Measurements from ENCODE around the gene ARL6IP5.

DNA sequence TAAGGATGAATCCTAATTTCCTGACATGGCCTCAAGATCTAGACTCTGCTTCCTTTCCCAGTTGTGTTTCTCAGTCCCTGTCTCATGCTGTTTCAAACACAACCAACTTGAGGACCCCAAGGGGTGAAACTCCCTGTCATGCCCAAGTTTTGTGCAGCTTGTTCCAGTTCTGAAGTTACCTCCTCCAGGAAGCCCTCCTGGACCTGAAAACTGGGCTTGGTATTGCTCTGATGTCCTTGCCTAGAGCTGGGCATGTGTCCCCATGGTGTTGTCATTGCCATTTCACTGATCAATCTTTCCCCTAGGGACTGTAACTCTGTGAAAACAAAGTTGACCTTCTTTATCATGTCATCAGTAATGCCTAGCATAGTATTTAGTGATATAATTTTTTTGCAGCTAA is 43.8 kb downstream of the ARL6IP5 start:
- TF ChIP-seq POLR2A (IDR thresholded peaks at IDR 0.05; ENCODE audit: low read depth, low read length) = no peak
- TF ChIP-seq, protein P1, sequence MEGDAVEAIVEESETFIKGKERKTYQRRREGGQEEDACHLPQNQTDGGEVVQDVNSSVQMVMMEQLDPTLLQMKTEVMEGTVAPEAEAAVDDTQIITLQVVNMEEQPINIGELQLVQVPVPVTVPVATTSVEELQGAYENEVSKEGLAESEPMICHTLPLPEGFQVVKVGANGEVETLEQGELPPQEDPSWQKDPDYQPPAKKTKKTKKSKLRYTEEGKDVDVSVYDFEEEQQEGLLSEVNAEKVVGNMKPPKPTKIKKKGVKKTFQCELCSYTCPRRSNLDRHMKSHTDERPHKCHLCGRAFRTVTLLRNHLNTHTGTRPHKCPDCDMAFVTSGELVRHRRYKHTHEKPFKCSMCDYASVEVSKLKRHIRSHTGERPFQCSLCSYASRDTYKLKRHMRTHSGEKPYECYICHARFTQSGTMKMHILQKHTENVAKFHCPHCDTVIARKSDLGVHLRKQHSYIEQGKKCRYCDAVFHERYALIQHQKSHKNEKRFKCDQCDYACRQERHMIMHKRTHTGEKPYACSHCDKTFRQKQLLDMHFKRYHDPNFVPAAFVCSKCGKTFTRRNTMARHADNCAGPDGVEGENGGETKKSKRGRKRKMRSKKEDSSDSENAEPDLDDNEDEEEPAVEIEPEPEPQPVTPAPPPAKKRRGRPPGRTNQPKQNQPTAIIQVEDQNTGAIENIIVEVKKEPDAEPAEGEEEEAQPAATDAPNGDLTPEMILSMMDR (IDR thresholded peaks at IDR 0.05; ENCODE audit: extremely low read depth in 1 of 2, insufficient read depth in 1 of 2, low read depth in 1 of 2, low read length in 2 of 2) = no peak
- no peak for TF ChIP-seq EZH2 (IDR thresholded peaks at IDR 0.05; ENCODE audit: borderline replicate concordance, low read depth, low read length, severe bottlenecking)
- no peak for TF ChIP-seq POLR2AphosphoS5 (IDR thresholded peaks at IDR 0.05; ENCODE audit: insufficient read depth, low read depth, low read length)
- TF ChIP-seq, protein P2, sequence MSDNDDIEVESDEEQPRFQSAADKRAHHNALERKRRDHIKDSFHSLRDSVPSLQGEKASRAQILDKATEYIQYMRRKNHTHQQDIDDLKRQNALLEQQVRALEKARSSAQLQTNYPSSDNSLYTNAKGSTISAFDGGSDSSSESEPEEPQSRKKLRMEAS (IDR thresholded peaks at IDR 0.05; ENCODE audit: insufficient read depth, insufficient read length) = no peak
- TF ChIP-seq FOS (IDR thresholded peaks at IDR 0.05; ENCODE audit: borderline replicate concordance, insufficient read depth, low read length) = no peak
